GM21825 (cell line): ENCODE results near the gene NFATC2.
A peak's percentile ranks its signal among the peaks of the same experiment; 100 is the strongest.
"Not testable (repeated sequence)": the region's sequence is repeated elsewhere in the genome, so short reads cannot be mapped to it uniquely, and the experiment has no call there.

ENCODE experiments used
- ATAC-seq: cut with Tn5 transposase; IDR thresholded peaks from one replicate; pipeline ENCODE4 v1.9.1; 2021; ENCODE audit warnings: mild to moderate bottlenecking, moderate library complexity; ENCODE audit not compliant: unreplicated experiment

NFATC2 gene

DNA sequence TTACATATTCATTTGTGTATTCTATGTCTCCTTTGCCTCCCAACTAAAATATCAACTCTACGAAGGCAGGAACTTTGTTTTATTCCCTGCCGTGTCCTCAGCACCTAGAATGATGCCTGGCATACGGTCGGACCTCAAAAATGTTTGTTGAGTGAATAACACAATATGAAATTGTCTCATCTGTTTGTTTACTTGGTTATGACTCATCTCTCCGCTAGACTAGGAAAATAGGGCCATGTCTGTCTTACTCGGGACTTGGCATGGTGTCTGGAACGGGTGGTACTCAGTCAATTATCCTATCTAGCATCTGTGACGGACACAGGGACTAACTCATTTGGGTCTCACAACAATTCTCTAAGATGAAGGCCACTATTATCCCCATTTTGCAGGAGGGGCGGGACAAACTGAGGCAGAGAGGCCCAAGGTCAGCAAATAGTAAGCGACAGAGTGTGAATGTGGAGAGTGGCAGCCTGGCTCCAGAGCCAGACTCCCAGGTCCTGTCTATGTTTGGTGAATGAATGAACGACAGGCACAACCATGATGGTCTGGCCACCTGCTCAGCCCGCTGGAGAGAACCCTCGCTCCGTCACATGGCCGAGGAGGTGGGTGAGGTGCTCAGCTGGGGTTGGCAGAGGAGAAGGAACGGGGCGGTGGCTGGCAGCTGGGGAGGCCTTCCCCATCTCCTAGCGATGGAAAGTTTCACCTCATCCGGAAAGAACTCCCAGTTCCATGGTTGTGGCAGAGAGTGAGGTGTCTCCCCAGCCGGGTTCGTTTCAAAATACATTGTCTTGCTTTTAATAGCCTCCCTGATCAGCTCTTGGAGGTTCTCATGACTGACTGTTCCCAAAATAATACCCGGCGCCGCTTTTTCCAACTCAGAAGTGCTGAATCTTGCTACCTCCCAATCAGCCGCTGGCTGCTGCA, 27.6 kb upstream of the NFATC2 start:
- no peak for ATAC-seq

DNA sequence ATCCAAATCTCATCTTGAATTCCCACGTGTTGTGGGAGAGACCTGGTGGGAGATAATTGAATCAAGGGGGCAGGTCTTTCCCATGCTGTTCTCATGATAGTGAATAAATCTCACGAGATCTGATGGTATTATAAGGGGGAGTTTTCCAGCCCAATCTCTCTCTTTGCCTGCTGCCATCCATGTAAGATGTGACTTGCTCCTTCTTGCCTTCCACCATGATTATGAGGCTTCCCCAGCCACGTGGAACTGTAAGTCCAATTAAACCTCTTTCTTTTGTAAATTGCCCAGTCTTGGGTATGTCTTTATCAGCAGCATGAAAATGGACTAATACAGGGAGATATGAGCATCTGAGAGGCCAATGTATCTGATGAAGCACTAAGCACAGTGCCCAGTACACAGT, 26.0 kb upstream of the NFATC2 start:
- not testable (repeated sequence) for ATAC-seq

DNA sequence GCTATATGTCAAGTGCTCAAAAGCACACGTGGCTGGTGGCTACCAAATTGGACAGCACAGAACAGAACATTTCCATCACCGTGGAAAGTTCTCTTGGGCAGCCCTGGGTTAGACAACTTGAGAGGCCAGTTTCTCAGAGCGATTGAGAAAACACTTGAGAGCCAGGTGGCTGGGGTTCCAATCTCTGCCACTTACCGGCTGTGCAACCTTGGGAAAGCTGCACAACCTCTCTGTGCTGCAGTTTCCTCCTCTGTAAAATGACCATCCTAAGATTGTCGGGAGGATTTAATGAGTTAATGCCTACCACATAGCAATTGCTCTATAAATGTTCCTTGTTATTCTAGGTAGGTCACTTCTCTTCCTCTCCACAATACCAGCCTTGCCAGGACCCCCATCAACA, 25.1 kb upstream of the NFATC2 start:
- no peak for ATAC-seq

GRCh38 chr20:51566594-51566993, 24.1 kb upstream of the NFATC2 start:
- no peak for ATAC-seq

GRCh38 chr20:51565298-51566144, 23.0 kb upstream of the NFATC2 start:
- no peak for ATAC-seq

DNA sequence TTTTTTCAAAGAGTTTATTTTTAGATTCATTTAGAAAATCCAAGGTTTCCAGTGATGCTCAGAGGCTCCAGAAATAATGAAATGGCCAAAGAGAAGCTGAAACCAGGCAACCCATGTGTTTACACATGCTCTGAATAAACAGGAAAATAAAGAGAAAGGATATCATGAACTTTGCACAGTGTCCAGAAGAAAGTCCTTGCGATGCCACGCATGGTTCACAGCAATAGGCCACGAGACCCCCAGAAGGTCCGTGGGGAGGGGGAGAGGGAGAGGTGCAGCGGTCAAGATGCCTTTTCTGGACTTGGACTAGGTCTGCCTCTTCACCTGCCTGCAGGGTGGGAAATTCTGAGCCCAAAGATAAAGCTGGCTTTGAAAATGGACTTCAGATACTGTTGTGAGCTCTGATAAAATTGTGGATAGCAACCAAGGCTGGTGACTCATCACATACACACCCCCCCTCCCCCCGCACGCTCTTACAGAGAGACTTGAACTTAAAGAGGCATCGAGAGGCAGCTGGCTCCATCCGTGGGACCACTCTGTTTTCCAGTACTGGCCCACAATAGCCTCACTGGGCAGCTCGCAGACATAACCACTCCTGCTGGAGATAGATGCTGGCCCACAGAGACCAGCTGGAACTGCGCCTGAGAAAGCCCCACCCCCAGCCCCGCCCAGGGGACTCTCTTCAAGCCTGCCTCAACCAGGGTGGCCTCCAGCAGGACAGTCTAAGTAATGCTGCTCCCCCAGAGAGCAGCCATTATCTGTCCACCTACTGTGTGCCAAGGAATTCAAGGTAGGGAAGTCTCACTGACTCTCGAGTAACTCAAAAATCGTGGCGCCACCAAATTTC, 21.2 kb upstream of the NFATC2 start:
- no peak for ATAC-seq

- ATAC-seq = no peak
Measured at GRCh38 chr20:51563174-51563485, 20.6 kb upstream of the NFATC2 start.

GRCh38 chr20:51562332-51563173, 20.0 kb upstream of the NFATC2 start:
- no peak for ATAC-seq

- ATAC-seq = no peak
Measured at GRCh38 chr20:51562027-51562331, 19.5 kb upstream of the NFATC2 start.

DNA sequence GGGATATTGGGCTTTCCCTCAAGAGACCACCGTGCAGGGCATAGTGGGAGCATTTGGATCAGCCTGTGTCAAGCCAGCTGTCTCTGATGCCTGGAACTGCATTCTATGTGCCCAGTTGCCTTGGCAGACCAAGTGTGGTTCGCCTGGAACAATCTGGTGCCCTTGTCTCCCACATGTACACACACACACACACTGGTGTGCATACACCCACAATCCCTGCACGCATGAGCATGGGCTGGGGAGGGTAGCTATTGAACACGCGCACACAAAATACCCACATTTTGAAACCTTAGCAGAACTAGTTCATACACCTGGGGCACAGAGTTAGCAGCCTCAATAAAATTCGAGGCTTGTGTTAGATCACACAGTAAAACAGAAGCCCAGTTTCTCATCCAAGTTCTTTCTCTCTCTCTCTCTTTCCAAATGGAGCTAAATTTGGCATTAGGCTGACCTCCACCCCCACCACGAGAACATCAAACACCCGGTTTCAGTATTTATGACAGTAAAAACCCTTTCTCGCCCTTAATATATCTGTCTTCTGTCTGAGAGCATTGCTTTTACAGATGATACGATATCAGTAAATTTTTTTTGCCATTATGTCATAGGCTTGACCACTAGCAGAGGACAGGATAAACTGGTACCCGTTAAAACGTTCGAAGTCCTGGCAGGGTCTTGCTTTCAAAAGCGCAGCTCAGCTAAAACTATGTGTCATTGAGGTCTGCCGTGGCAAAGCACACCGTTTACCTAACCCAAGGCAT, 18.2 kb upstream of the NFATC2 start:
- no peak for ATAC-seq

DNA sequence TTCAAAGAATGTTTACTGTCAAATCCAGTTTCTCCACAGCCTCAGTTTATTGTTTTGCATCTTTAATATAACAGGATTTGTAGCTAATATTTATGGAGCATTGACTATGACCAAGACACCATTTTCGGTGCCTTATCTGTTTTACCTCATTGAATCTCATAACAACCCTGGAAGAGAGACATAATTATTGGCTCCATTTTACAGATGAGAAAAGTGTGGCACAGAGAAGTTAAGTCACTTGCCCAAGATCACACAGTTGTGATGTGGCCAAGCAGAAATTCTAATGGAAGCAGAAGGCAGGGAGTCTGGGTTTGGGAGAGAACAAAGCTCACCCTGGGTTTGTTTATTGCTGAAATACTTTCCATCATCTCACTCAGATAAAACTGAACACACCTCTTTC, 17.5 kb upstream of the NFATC2 start:
- ATAC-seq = no peak

DNA sequence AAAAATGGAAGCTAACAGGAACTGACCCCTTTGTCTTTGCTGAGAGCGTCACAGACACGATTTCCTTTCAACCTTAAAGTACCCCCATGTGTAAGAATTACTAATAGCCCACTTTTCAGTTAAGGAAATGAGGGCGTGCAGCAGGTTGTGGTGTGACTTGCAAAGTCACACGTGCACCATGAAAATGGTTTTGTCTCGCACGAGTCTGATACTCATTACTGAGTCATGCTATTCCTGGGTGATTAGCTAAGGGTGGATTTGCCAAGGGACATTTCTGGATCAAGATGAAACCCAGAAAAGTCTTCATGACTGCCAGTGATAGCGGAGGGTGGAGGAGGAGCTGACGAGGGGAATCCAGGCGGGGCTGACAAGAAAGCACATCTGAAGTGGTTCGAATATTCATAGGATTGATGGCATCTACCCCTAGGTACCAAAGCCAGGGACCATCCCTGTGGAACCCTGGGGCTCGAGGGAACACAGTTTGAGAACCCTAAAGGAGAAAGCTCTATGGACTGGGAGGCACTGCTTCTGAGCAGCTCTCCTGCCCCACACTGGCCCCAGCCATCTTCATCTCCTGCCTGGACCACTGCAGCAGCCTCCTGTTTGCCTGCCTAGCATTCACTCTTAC, 12.1 kb upstream of the NFATC2 start:
- ATAC-seq = no peak

DNA sequence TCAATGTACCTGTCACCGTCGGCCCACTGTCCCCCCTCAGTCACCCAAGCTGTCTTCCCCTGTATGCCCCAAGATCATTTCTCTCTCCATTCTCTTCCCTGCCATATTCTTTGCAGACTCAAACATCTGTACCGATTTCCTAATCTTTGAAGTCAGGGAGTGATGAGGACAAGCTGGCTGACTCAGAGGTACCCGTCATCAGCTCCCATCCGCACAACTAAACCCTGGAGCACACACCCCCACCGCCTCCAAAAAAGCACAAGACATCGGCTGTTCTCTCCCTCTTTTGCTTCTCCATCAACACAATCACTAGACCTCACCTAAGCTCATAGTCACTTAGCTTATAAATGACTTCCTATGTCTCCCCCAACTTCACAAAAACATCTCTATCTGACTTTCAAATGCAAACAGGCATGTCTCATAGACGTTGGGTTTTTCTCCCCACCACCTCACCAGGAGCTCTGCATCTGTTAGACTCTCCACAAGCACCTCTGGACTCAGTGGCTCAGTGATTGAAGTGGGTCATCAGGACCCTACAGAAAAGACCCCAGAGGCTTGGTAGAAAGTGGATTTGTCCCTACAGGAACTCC, 11.5 kb upstream of the NFATC2 start:
- no peak for ATAC-seq

- no peak for ATAC-seq
Measured at GRCh38 chr20:51551186-51551585, 8.7 kb upstream of the NFATC2 start.

DNA sequence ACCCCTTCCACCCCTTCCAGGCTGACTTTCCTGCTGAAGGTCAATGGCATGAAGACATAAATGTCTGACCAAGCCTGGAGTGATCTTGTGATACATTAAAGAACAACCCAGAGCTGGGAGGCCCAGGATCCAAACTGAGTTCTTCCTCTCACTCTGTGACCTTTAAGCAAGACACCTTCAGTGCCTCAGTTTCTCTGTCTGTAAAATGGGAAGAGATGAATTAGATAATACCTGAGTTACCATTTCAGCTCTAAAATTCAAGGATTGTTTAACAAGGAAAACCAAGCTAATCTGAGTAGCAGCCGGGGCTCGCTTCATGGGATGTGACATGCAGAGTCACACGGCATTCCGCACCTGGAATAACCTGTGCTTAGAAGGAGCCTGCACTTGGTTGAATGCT, 7.0 kb upstream of the NFATC2 start:
- no peak for ATAC-seq

DNA sequence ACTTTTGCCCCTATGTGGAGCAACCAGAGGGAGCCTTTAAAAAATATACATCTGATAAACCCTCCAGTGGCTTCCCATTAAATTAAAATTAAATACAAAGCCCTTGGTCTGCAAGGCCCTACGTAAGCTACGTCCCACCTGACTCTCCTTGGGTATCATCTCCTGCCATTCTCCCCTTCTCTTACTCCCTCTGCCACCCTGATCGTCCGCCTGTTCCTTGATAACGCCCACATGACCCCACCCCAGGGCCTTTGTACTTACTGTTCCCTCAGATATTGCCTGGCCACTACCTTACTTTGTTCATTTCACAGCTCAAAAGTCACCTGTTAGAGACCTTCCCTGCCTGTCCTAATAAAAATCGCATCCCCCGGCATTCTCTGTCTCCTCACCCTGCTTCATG, 5.4 kb upstream of the NFATC2 start:
- ATAC-seq = no peak

DNA sequence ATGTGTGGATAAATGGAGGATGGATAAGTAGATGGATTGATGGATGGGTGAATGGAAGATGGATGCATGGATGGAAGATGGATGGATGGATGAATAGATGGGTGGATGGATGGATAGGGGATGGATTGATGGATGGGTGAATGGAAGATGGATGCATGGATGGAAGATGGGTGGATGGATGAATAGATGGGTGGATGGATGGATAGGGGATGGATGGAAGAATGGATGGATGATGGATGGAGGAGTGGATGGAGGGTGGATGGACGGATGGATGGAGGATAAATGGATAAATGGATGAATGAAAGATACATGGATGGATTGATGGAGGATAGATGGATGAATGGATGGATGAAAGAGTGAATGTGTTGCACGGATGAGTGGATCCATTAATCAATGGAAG, 3.0 kb upstream of the NFATC2 start:
- no peak for ATAC-seq

DNA sequence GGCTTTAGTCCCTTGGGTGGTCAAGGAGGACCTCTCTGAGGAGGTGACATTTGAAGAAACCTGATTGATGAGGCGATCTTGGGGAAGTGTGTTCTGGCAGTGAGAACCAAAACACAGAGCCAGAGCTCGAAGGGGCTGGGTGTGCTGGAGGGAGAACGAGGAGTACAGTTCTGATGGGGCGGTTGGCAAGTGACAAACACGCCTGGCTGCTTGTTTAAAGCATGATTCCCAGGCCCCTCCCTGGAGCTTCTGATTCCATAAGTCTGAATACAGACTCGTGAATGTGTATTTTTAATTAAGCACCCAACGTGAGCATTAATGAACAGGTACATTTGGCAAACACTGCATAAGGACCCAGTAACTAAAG, 886 bp upstream of the NFATC2 start:
- no peak for ATAC-seq

GRCh38 chr20:51542033-51542570, 417 bp downstream of the NFATC2 start:
- peak; percentile 51 for ATAC-seq
